GM23248 (cell line): ENCODE results near the gene HDC.

Experiments
- EZH2 ChIP-seq: fragments of 200-600 bp; sonication (generic); IDR thresholded peaks from 2 replicates; pipeline ENCODE4 v1.6.1; 2018; ENCODE audit warnings: antibody characterized with exemption, mild to moderate bottlenecking; ENCODE audit not compliant: insufficient read depth, poor library complexity, severe bottlenecking
- EZH2phosphoT487 ChIP-seq: fragments of 200-600 bp; sonication (generic); IDR thresholded peaks from 2 replicates; pipeline ENCODE4 v1.6.1; 2018; ENCODE audit warnings: antibody characterized with exemption, moderate library complexity, mild to moderate bottlenecking, low read depth; ENCODE audit not compliant: insufficient read depth

- TF ChIP-seq EZH2: no peak
- no peak for TF ChIP-seq EZH2phosphoT487
Measured at GRCh38 chr15:50238255-50238654, 27.3 kb downstream of the HDC start.
